HG02623 (cell line): Measurements from ENCODE around the gene HMCN1.

Experiments
- ATAC-seq: cut with Tn5 transposase; IDR thresholded peaks from one replicate; pipeline ENCODE4 v1.9.1; 2021; ENCODE audit warnings: moderate library complexity; ENCODE audit not compliant: unreplicated experiment

HMCN1 gene

DNA sequence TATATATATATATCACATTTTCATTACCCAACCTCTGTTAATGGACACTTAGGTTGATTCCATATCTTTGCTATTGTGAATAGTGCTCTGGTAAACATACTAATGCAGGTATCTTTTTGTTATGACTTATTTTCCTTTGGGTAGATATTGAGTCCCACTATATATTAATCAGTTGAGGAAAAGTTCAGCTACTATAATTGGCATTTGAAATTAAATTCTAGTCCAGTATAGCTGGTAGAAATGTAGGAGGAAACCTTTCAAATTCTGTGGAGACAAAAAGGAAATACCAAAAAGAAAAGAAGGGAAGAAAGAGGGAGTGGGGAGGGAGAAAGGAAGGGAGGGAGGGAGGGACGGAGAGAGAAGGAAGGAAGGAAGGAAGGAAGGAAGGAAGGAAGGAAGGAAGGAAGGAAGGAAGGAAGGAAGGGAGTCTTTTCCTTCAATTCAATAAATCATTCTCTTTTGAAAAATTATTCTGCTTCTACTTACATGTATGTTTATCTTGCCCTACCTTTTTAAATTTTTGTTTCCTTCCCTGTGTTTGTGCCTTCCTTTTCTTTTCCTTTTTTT, 329.0 kb downstream of the HMCN1 start:
- no peak for ATAC-seq

DNA sequence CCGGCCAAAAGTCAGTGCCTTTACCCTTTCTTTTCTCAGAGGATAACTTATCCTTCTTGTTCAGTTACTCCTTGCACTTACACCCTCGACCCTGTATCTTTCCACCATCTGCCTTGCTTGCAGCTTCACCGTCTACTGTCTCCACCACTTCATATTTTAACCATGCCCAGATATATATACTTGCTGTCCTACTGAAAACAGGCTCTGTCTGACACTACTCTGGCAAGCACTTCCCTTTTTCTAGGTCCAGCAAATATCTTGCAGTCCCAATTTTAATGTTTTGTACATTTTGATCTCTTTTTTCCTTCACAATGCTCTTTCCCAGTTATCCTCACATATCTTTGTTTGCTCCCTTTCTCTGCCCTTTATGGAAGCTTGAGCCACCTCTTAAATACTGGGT, 332.2 kb downstream of the HMCN1 start:
- ATAC-seq, result no peak

DNA sequence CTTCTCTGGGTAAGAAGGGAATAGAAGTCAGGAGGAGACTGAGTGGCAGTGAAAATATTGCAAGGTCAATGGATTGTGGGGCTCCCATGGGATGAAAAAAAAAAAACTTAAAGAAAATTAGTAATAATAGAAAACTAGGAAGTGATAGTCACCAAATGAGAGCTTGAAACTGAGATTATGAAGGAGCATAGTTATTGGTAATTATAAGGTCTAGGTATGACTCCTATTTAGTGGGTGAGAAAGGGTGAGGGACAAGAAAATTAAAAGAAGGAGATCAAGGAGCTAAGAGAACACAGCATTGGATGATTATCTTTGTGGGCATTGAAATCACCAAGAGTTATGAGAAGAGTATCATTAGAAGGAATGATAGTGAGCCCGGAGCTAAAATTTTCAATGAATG, 339.5 kb downstream of the HMCN1 start:
- ATAC-seq, result no peak

DNA sequence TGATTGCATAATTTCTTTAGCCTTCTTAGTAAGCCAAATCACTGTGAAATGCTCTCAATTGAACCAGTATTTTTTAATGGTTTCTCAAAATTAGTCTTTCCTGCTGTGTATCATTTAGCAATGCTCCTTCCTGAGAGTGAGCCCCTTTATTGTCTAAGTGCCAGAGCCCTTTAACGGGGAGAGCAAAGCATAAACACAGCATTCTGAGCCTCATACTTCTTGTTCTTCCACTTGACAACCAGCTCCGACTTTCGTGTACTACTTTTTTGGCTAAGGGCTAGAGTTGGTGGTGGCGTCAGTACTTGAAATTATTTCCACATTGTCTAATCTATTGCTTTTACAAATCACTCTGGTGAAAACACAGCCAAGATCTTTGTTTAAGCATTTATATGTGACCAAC, 341.8 kb downstream of the HMCN1 start:
- no peak for ATAC-seq

DNA sequence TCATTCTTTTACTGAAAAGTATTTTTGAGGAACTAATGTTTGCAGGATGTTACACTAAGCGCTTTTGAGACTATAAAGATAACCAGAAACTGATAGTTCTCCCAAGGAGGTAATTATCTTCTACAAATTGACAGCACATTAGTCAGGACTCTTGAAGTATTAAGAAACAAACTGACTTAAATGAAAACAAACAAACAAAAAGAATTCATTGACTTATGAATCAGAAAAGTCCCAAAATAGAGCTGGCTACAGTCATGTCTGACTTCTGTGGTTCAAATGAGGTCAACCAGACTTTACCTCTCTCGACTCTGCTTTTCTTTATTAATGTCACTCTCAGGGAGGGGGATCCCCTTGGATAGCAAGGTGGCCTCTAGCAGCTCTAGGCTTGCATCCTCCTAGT, 344.1 kb downstream of the HMCN1 start:
- ATAC-seq, result peak; percentile 96

DNA sequence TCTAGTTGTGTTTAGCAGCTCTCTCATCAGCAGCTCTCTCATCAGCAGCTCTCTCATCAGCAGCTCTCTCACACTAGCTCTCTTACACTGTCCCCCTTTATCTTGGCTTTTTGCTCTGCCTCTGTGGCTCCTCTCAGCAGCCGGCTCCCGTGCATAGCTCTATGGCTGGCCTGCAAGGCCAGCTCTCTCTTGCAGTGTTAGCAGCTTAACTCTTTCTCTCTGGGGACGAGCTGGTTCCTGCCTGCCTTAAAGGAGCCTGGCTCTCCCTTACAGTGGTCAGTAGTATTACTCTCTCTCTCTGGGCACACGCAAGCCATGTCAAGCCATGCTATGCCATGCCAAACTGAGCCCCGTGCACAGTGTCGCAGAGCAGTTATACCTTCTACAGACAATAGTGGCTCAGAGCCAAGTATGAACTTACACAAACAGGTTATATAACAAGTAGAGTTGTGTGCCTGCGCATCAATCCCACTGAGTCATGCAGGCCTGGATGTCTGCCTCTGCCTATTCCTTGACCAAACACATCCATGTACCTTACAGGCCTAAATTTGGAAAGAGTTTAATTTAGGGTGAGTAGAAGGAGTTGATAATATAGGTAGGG, 345.0 kb downstream of the HMCN1 start:
- no peak for ATAC-seq

DNA sequence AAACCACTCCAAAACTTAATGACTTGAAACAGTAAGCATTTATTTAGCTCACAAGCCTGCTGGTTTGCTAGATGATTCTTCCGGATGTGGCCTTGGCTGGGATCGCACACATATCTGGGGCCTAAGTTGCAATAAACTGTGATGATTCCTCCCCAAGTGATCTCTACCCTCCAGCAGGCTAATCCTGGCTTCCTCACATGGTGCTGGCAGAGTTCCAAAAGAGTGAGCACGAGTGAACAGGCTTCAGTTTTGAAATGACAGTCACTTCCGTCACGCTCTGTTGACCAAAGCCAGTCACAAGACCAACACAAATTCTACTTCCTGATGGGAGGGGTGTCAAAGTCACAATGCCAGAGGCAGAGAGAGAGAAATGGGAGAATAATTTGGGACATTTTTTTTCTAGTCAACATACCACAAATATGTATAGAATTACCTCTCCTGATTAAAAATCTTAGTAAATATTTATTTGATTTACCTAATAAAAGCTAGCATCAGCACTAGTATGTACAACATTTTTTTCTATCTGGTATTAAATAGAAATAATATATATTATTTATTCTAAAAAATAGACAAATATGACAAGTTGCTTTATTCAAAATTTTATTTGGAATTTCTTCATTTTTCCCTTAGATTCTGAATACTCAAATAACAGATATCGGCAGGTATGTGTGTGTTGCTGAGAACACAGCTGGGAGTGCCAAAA, 348.2 kb downstream of the HMCN1 start:
- ATAC-seq, result peak; percentile 54

DNA sequence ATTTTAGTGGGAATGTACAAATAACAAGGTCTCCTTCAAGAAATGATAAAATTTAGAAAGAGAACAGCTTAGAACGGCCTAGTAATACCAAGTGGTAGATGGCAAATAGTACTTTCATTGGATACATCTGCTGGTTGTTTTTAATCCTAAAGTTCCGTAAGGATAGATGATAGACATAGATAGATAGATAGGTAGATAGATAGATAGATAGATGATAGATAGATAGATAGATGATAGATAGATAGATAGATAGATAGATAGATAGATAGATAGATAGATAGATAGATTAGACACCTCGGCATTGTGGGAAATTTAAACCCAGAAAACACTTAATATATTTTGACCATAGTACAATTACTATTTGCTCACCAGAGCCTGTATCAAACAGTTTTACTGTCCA, 352.4 kb downstream of the HMCN1 start:
- no peak for ATAC-seq

DNA sequence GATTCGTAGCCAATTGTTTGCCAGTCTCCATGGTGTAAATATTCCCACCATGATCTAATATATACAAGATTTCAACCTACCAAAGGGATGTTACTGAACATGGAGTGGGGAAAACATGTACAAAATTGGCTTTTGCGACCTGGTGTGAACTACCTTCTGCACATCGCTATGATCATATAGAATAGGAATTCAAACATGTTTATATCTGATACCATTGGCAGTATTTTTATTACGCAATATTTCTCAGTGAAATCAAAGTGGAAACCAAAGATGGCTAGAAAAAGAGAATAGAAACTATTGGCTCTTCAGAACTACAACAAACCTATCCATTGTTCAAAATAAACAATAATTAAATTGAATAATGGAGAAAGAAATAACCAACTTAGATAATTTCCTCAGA, 355.7 kb downstream of the HMCN1 start:
- no peak for ATAC-seq

DNA sequence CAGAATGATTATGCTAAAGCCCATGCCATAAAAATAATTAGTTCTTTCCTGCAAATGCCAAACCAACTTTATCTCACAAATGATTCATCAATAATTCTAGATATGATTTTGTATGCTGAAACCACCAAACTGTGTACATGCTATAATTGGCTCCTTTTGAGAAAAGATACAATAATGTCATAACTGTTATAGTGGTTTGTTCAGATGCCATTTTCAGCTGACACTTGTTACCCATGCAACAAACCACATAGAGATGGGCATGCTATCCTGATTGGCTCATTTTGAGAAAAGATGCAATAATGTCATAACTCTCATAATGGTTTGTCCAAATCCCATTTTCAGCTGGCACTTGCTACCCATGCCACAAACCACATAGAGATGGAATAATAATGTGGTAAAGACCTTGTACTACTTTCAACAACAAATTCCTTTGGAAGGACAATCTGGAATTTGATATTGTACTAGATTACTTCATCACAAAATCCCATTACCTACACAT, 357.1 kb downstream of the HMCN1 start:
- ATAC-seq, result no peak

DNA sequence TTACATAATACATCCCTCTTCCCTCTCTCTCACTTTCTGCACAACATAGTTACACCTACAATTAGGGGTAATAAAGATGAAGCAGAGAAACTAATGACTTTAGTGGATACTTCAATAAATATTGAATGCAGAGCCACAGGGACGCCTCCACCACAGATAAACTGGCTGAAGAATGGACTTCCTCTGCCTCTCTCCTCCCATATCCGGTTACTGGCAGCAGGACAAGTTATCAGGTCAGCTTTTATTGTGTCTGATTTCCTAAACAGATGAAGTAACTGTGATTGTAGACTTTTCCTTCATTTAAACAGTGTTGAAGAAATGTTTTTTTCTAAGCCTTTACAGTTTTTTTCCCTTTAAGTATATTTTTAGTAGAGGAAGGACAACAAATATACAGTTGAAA, 359.2 kb downstream of the HMCN1 start:
- ATAC-seq, result no peak

DNA sequence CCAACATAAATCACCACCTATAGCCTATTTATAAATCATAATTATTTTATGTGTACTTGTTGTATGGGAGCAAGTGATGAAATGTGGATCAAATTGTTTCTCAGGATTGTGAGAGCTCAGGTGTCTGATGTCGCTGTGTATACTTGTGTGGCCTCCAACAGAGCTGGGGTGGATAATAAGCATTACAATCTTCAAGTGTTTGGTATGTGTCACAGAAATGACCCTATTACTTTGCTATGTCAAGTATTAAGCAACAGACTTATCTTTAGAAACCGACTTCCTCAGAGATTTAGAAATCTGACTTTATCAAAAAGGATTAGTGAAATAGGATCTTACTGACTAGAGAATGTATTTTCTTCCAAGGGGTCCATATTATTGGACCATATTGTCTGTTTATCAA, 360.0 kb downstream of the HMCN1 start:
- ATAC-seq, result no peak

DNA sequence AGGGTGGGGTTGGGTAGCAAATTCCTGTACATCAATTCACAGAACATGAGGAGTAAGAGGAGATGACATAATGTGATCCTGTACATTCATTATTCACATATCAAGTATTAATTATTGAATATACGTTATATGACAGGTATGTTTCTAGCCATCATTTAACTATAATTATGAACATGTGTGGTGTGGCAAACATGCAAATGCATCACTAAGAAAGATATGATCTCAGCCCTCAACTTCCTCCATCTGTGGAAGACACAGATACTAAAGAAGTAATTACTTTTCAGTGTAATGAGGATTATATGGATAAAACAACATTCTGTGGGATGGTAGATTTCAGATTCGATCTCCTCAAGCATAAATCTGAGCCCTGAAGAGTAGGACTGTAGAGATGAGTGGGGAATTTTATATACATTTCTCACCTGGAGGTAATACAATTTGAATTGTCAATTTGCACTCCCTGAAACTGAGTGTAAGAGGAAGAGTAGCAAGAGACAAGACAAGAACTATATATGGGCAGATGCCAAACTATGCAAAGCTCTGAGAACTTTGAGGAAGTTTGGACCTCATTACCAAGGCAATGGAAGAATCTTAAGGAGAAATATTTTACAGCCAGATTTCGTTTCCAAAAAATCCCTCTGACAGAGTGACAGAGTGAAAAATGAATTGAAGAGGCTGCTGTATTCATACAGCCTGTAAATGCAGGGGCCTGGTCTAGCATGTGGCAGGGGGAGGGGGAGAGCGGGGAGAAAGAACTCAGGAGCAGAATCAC, 365.3 kb downstream of the HMCN1 start:
- ATAC-seq, result no peak

DNA sequence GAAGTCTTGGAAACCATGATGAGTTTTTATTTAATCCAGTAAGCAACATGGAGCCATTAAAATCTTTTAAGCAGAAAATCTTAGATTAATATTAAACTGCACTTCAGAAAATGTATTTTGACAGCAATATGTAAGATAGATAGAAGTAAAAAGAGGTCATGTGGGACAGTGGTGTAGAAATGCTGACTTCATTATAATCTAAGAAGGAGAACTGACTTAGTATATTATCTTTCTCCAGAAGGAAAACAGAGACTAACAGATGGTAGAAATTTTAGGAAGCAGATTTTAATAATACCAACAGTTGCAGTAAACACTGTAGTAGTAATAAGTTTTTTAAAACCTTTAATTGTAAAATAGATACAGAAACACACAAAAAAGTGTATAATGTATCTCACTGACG, 367.9 kb downstream of the HMCN1 start:
- no peak for ATAC-seq

DNA sequence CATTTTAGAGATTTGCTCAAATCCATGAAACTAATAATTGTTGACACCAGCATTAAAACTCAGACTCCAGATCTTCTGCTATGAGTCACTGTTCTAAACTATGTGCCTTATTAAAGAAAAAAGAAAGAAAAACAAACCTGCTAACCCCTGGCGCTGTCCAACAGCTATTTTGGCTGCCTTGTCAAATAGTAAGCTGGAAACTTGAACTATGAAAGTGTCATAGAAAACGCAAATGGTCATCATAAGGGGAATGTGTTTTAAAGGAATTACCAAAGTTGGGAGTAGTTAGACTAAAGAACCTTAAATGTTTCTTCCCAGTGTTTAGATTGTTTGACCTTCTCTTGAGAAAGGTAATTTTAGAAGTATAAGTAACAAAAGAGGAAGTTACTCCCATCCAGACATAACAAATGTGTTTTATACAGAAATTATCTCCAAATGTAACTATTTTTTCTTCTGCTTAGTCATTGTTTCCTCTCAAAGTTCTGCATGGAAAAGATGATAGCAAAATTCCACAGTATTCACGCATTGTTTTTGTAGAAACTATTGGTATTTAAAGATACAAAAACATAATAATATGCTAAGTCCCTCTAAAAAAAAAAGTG, 368.5 kb downstream of the HMCN1 start:
- no peak for ATAC-seq

DNA sequence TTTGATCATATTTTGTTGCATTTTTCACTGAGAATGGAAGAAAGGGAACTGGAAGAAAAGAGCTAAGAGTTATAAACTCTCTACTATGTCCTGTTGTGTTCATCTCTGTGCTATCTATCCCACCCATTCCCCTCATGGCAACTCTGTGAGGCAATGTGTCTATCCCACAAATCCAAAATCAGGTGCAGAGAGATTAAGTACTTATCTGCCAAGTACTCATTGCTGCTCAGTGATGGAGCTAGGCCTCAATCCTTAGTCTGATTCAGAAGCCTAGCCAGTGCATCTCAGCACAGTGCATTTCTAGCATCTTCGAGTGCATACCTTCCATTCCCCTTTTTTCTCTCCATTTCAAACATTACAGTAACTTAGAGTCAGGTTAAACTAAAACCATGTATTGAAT, 370.3 kb downstream of the HMCN1 start:
- no peak for ATAC-seq

DNA sequence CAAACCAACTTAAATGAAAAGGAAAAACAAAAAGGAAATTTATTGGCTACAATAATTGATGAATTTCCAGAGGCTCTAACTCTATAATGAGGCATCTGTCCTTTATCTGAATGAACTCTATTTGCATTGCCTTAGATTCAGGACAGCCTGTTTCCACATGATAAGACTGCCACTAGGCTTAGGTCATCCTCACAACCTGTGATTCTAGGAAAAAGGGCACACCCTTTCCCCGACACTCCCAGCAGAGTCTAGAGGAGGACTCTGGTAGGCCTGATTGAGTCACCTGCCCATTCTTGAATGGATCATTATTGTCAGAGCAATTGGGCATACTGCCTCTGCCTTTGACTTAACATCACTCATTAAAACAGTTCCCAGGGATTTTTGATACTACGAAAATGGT, 378.1 kb downstream of the HMCN1 start:
- ATAC-seq, result no peak

DNA sequence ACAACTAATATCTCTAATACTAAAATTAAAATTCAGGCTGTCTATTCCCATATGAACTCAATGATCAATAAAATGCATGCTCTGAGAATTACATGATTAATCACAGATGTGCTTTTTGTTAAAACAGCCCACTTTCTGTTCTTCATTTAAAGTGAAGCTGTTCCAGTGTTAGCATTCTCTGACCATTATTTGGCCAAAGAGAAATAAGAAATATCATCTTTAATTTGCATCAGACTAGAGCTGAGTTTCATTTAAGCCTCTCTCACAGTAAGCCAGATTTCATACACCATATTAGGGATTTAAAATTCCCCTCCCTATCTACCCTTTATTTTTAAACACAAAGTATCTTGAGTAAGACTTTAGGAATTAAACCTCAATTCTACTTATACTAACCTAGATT, 379.3 kb downstream of the HMCN1 start:
- no peak for ATAC-seq

DNA sequence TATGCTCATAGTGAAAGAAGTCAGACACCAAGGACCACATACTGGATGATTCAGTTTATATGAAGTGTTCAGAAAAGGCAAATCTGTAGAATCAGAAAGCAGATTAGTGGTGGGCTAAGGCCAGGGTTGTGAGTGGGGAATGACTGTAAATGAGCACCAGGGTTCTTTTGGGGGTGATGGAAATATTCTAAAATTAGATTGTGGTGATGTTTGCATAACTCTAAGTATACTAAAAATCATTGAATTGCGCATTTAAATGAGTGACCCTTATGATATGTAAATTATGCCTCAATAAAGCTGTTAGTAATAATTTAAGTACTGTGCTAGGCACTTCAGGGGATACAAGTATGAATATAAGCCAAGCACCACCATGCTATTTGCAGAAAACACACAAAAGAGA, 384.5 kb downstream of the HMCN1 start:
- no peak for ATAC-seq

DNA sequence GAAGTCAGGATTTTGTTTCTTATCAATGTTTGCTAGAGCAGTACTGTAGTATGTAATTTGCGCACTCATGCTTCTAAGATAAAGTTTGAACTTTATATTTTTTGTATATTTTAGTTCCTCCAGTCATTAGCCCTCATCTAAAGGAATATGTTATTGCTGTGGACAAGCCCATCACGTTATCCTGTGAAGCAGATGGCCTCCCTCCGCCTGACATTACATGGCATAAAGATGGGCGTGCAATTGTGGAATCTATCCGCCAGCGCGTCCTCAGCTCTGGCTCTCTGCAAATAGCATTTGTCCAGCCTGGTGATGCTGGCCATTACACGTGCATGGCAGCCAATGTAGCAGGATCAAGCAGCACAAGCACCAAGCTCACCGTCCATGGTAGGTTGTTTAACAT, 388.6 kb downstream of the HMCN1 start:
- no peak for ATAC-seq

DNA sequence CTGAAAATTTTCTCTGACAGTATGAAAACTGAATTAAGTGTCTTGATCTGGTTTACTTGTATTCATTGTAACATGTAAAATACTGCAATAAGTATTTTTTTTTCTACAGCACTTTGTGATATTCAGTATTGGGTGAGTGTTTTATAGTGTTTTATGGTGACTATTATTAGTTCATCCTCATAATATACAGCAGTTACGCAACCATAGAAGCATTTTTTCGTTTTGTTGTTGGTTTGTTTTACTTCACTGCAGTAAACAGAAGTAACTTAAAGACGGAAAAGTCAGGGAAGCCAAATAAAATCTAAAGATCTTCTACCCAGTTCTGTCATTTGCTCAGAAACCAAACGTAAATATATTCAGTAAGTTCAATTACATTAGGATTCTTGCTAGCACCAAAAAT, 390.8 kb downstream of the HMCN1 start:
- ATAC-seq, result no peak
